ENCODE measurements around the gene ALG6.
"Not testable (repeated sequence)": the region's sequence is repeated elsewhere in the genome, so short reads cannot be mapped to it uniquely, and the experiment has no call there.

Gene ALG6

GRCh38 chr1:63328781-63329180, 38.6 kb upstream of the ALG6 start:
- DNase-seq, result no peak

- DNase-seq, result no peak
These were observed 37.7 kb upstream of the ALG6 start for GRCh38 chr1:63329621-63330330.

GRCh38 chr1:63330331-63330916, 37.0 kb upstream of the ALG6 start:
- DNase-seq, result no peak

- DNase-seq, result no peak
These were observed 25.0 kb upstream of the ALG6 start for GRCh38 chr1:63342402-63342801.

GRCh38 chr1:63343922-63344321, 23.5 kb upstream of the ALG6 start:
- DNase-seq, result no peak

- no peak for DNase-seq
These were observed 17.1 kb upstream of the ALG6 start for GRCh38 chr1:63350320-63350719.

GRCh38 chr1:63352736-63353135, 14.7 kb upstream of the ALG6 start:
- DNase-seq, result no peak

GRCh38 chr1:63356234-63356633, 11.2 kb upstream of the ALG6 start:
- DNase-seq, result not testable (repeated sequence)

GRCh38 chr1:63359561-63359960, 7.9 kb upstream of the ALG6 start:
- no peak for DNase-seq

GRCh38 chr1:63362073-63362472, 5.4 kb upstream of the ALG6 start:
- DNase-seq, result no peak

- no peak for DNase-seq
These were observed 4.8 kb upstream of the ALG6 start for GRCh38 chr1:63362578-63362977.

- DNase-seq, result no peak
These were observed 4.4 kb upstream of the ALG6 start for GRCh38 chr1:63363014-63363413.

GRCh38 chr1:63366908-63367214, 566 bp upstream of the ALG6 start:
- no peak for DNase-seq

- no peak for DNase-seq
These were observed 704 bp downstream of the ALG6 start for GRCh38 chr1:63368131-63368530.

- DNase-seq, result no peak
These were observed 12.2 kb downstream of the ALG6 start for GRCh38 chr1:63379583-63379982.

GRCh38 chr1:63381741-63382140, 14.3 kb downstream of the ALG6 start:
- no peak for DNase-seq

- no peak for DNase-seq
These were observed 34.5 kb downstream of the ALG6 start for GRCh38 chr1:63401945-63402344.

- DNase-seq, result peak; percentile 17
These were observed 36.0 kb downstream of the ALG6 start for GRCh38 chr1:63403386-63403785.

- DNase-seq, result no peak
These were observed 37.6 kb downstream of the ALG6 start for GRCh38 chr1:63405021-63405420.

- DNase-seq, result no peak
These were observed 38.6 kb downstream of the ALG6 start for GRCh38 chr1:63405987-63406386.

- DNase-seq, result no peak
These were observed 39.6 kb downstream of the ALG6 start for GRCh38 chr1:63407002-63407401.

GRCh38 chr1:63408331-63408730, 40.9 kb downstream of the ALG6 start:
- no peak for DNase-seq

- no peak for DNase-seq
These were observed 43.6 kb downstream of the ALG6 start for GRCh38 chr1:63411066-63411465.

- no peak for DNase-seq
These were observed 46.0 kb downstream of the ALG6 start for GRCh38 chr1:63413394-63413793.

GRCh38 chr1:63414691-63415365, 47.4 kb downstream of the ALG6 start:
- no peak for DNase-seq

All from GDM1 (cell line).